PC-3 (cell line): ENCODE results near the gene NKD2. TPM values are rescaled to one million over a fixed set of nuclear protein-coding genes. Genes with fewer than 3 reads are reported as not detected.

Source experiments
- ATAC-seq: fragments of 200-7000 bp; cut with Tn5 transposase; 2 replicates; pipeline ENCODE4 v1.9.1; 2020; ENCODE audit warnings: mild to moderate bottlenecking, moderate library complexity
- BruUV-seq: library from RNA; stranded (reverse); fragments of 400-500 nt; replicated peaks from 2 replicates; lab custom pipeline; 2021; lab: Mats Ljungman, UMichigan
- CTCF ChIA-PET: fragments of 300-600 bp; sonication (Branson Sonifier 250); formaldehyde crosslinking; loops from one replicate; lab custom pipeline; 2022; ENCODE audit warnings: antibody characterized with exemption; lab: Charles Lee
- POLR2A ChIA-PET: fragments of 300-600 bp; sonication (Branson Sonifier 250); formaldehyde crosslinking; loops from one replicate; lab custom pipeline; 2022; ENCODE audit warnings: antibody characterized with exemption; ENCODE audit not compliant: unreplicated experiment; lab: Charles Lee
- DNase-seq: peaks from one replicate; pipeline ENCODE4 v3.0.0-alpha.2; 2015
- H2AFZ ChIP-seq: fragments of 300-600 bp; sonication (generic); 2 replicates; pipeline ENCODE4 v1.6.0; 2016; ENCODE audit warnings: antibody characterized with exemption, low read length
- H3F3A ChIP-seq: fragments of 300-600 bp; sonication (generic); one replicate; pipeline ENCODE4 v1.6.0; 2017; ENCODE audit warnings: antibody characterized with exemption, low read length, control low read depth, mild to moderate bottlenecking; ENCODE audit not compliant: unreplicated experiment
- H3K27ac ChIP-seq: fragments of 300-600 bp; sonication (generic); 2 replicates; pipeline ENCODE4 v1.5.1; 2016; ENCODE audit warnings: mild to moderate bottlenecking, low read length
- H3K27me3 ChIP-seq: fragments of 300-600 bp; sonication (generic); 2 replicates; pipeline ENCODE4 v1.6.1; 2016; ENCODE audit warnings: low read length, mixed read lengths
- H3K36me3 ChIP-seq: fragments of 300-600 bp; sonication (generic); 2 replicates; pipeline ENCODE4 v1.6.1; 2016; ENCODE audit warnings: low read depth, mixed run types, low read length, mixed read lengths
- H3K4me1 ChIP-seq: fragments of 300-600 bp; sonication (generic); 2 replicates; pipeline ENCODE4 v1.5.1; 2016; ENCODE audit warnings: low read length; ENCODE audit not compliant: insufficient read depth
- H3K4me2 ChIP-seq: fragments of 300-600 bp; sonication (generic); 2 replicates; pipeline ENCODE4 v1.6.0; 2016; ENCODE audit warnings: low read length
- H3K4me3 ChIP-seq: fragments of 300-600 bp; sonication (generic); 2 replicates; pipeline ENCODE4 v1.5.1; 2016; ENCODE audit warnings: mild to moderate bottlenecking, low read length, mixed read lengths
- H3K79me2 ChIP-seq: fragments of 300-600 bp; sonication (generic); 2 replicates; pipeline ENCODE4 v1.6.1; 2017; ENCODE audit warnings: low read length, mixed read lengths
- H3K9ac ChIP-seq: fragments of 300-600 bp; sonication (generic); 2 replicates; pipeline ENCODE4 v1.6.0; 2016; ENCODE audit warnings: mild to moderate bottlenecking, low read length
- H3K9me2 ChIP-seq: fragments of 300-600 bp; sonication (generic); replicated peaks from 2 replicates; pipeline ENCODE4 v1.6.1; 2016; ENCODE audit warnings: mixed run types, low read length, mixed read lengths
- H3K9me3 ChIP-seq: fragments of 300-600 bp; sonication (generic); 2 replicates; pipeline ENCODE4 v1.6.1; 2016; ENCODE audit warnings: low read length, mixed read lengths
- H4K20me1 ChIP-seq: fragments of 300-600 bp; sonication (generic); 2 replicates; pipeline ENCODE4 v1.6.1; 2016; ENCODE audit warnings: low read length, mixed read lengths
- EZH2 ChIP-seq: fragments of 300-600 bp; sonication (generic); IDR thresholded peaks from one replicate; pipeline ENCODE4 v1.6.1; 2017; ENCODE audit warnings: antibody characterized with exemption, mild to moderate bottlenecking, low read length; ENCODE audit not compliant: unreplicated experiment
- EZH2phosphoT487 ChIP-seq: fragments of 300-600 bp; sonication (generic); IDR thresholded peaks from 2 replicates; pipeline ENCODE4 v1.6.1; 2018; ENCODE audit warnings: mild to moderate bottlenecking, antibody characterized with exemption, low read length, borderline replicate concordance
- intact Hi-C: fragments of 100-400 bp; cut with micrococcal nuclease; formaldehyde crosslinking; loops from 2 replicates; pipeline ENCODE4 v1.9.0; 2023
- total RNA-seq: library from RNA; depleted of rRNA; stranded (reverse); fragments of >200 nt; gene quantifications from 2 replicates; pipeline ENCODE4 v1.2.3, GENCODE V29; 2014
- TF ChIP-seq, protein P1 (sequence below): fragments of 300-600 bp; sonication (generic); conservative IDR thresholded peaks from 2 replicates; pipeline ENCODE4 v1.5.1; 2017; ENCODE audit warnings: antibody characterized with exemption, low read depth, mild to moderate bottlenecking, low read length

NKD2 gene
- total RNA-seq, 1 experiment from 2014 or later, result 1.6 TPM

DNA sequence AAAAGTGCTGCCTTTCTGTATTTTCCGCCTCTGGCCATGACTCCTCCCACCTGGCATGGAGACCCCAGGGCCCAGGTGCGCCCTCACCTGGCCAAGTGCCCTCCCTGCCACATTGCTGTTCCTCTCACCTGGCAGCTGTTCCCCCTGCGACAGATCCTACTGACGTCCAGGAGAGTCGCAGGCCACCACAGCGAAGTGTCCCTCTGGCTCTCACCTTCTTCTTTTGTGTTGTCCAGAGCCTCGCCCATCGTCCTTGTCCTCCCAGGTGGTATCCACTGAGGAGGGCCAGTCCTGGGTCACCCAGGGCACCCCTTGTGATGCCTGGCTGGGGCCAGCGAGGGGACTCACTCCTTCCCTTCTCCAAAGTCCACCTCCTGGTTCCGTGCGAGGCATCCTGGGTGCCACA lies 2.6 kb downstream of the NKD2 start:
- no peaks in the 10 kb centered on the region for H3K27me3 ChIP-seq
- ATAC-seq (no peak), DNase-seq (peak; percentile 63)
- no peaks in the 10 kb centered on the region for H3F3A ChIP-seq
- TF ChIP-seq, protein P1, sequence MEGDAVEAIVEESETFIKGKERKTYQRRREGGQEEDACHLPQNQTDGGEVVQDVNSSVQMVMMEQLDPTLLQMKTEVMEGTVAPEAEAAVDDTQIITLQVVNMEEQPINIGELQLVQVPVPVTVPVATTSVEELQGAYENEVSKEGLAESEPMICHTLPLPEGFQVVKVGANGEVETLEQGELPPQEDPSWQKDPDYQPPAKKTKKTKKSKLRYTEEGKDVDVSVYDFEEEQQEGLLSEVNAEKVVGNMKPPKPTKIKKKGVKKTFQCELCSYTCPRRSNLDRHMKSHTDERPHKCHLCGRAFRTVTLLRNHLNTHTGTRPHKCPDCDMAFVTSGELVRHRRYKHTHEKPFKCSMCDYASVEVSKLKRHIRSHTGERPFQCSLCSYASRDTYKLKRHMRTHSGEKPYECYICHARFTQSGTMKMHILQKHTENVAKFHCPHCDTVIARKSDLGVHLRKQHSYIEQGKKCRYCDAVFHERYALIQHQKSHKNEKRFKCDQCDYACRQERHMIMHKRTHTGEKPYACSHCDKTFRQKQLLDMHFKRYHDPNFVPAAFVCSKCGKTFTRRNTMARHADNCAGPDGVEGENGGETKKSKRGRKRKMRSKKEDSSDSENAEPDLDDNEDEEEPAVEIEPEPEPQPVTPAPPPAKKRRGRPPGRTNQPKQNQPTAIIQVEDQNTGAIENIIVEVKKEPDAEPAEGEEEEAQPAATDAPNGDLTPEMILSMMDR, result peak; percentile 67
- TF ChIP-seq EZH2, result no peak
- H3K36me3 ChIP-seq, result no peaks in the 10 kb centered on the region
- no peaks in the 10 kb centered on the region for H3K9me3 ChIP-seq
- no peaks in the 10 kb centered on the region for H3K79me2 ChIP-seq
- no peak overlapping the region for H3K4me2 ChIP-seq
- no peaks in the 10 kb centered on the region; the same call in 1 of the 2 replicates for H3K4me1 ChIP-seq
- H3K27ac ChIP-seq, result no peak overlapping the region
- no peak overlapping the region for H2AFZ ChIP-seq
- intact Hi-C loops, result loop anchor here (5.0 kb wide), 1 partner anchor 89 kb away; no protein-coding TSS in a partner anchor
- H3K4me3 ChIP-seq, result no peak overlapping the region
- no peaks in the 10 kb centered on the region for H3K9me2 ChIP-seq
- 0 out of 2 replicates have a peak, but pooled peaks cover 5% of the 10 kb centered on the region for H4K20me1 ChIP-seq
- CTCF ChIA-PET, result no interaction called here
- POLR2A ChIA-PET, result no interaction called here
- no TSS peak for BruUV-seq
- H3K9ac ChIP-seq, result no peak overlapping the region

DNA sequence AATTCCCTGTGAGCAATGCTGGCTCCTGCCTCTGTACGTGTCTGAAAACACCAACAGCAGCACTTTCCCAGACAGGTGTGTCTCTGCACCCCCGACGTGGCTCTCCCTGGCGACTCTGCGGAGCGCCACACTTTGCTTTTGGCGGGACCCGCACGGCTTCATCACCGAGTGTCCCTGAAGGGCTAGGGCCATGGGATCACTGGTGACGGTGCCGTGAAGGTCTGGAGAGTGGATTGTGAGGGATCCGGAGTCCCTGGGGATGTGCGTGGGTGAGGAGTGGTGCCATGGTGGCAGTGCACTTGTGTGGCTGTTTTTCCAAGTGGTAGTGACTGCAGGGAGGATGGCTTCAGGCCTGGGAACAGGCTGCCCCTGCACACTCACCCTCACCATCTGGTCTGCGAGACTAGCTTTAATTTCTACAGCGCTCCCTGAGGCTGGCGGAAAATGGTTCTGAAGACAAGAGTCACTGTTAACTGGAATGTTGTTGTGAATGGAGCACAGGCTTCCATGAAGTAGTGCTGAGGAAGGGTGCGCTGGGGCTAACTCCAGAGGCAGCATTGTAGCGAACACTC lies 3.2 kb downstream of the NKD2 start:
- Histone ChIP-seq H3K4me1 (no peaks in the 10 kb centered on the region; the same call in 1 of the 2 replicates), H3K79me2 (no peaks in the 10 kb centered on the region), H3K27ac (no peak overlapping the region), H3K36me3 (no peaks in the 10 kb centered on the region), H3K4me3 (no peak overlapping the region), H3K9me3 (no peaks in the 10 kb centered on the region), H4K20me1 (0 out of 2 replicates have a peak, but pooled peaks cover 5% of the 10 kb centered on the region), H3F3A (no peaks in the 10 kb centered on the region), H3K4me2 (no peak overlapping the region), H2AFZ (no peak overlapping the region), H3K27me3 (no peaks in the 10 kb centered on the region), H3K9ac (no peak overlapping the region), H3K9me2 (no peaks in the 10 kb centered on the region)
- ChIA-PET CTCF (no interaction called here), POLR2A (no interaction called here)
- TF ChIP-seq EZH2phosphoT487, result no peak
- TF ChIP-seq, protein P1, result no peak
- BruUV-seq, result no TSS peak
- DNase-seq (no peak), ATAC-seq (no peak)
- intact Hi-C loops, result loop anchor here (5.0 kb wide), 1 partner anchor 90 kb away; no protein-coding TSS in a partner anchor

DNA sequence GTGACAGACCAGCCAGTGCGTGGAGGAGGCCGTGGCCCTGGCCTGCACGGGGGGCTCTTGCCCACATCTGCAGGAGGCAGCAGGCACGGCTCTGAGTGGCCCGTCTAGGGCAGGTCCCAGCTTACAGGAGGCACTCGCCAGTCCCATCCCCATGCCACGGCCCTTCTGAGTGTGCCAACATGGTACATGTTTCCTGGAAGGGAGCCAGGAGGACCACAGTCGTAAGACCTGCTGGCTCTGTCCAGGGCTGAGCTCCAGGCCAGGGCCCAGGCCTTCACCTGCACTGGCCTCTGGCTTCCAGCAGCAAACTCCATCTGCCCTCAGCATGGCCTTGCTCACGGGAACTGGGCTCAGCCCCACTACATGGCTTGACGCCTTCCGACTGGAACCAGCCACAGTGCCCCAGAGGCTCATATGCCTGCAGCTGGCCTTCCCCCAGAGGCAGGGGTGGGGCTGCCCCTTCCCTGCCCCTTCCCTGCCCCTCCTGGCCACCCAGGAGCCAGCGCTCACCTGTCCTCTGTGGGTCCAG lies 3.8 kb downstream of the NKD2 start:
- no peak overlapping the region for H3K27ac ChIP-seq
- no peaks in the 10 kb centered on the region for H3F3A ChIP-seq
- no peaks in the 10 kb centered on the region for H3K27me3 ChIP-seq
- no peaks in the 10 kb centered on the region for H3K9me2 ChIP-seq
- H3K36me3 ChIP-seq, result no peaks in the 10 kb centered on the region
- BruUV-seq, result no TSS peak
- 0 out of 2 replicates have a peak, but pooled peaks cover 5% of the 10 kb centered on the region for H4K20me1 ChIP-seq
- intact Hi-C loops, result loop anchor here (5.0 kb wide), 1 partner anchor 90 kb away; no protein-coding TSS in a partner anchor
- H3K9me3 ChIP-seq, result no peaks in the 10 kb centered on the region
- ATAC-seq (no peak), DNase-seq (no peak)
- TF ChIP-seq EZH2, result no peak
- no peak for TF ChIP-seq EZH2phosphoT487
- TF ChIP-seq, protein P1, result no peak
- POLR2A ChIA-PET, result no interaction called here
- H3K4me1 ChIP-seq, result no peaks in the 10 kb centered on the region; the same call in 1 of the 2 replicates
- CTCF ChIA-PET, result no interaction called here
- H3K4me2 ChIP-seq, result no peak overlapping the region
- H3K9ac ChIP-seq, result no peak overlapping the region
- H3K4me3 ChIP-seq, result no peak overlapping the region
- H2AFZ ChIP-seq, result no peak overlapping the region
- no peaks in the 10 kb centered on the region for H3K79me2 ChIP-seq
